NCI-H2107 treated with DMSO at 0.1 percent for 48 hours (cell line): ENCODE measurements around the gene KIF2C.
"Not testable (repeated sequence)": the region's sequence is repeated elsewhere in the genome, so short reads cannot be mapped to it uniquely, and the experiment has no call there.

Source experiments
- DNase-seq: peaks from one replicate; lab custom pipeline; 2025; ENCODE audit not compliant: unreplicated experiment; lab: John Stamatoyannopoulos, UW

Gene KIF2C

GRCh38 chr1:44718091-44718490 is 21.5 kb upstream of the KIF2C start:
- DNase-seq, result no peak

- no peak for DNase-seq
Measured at GRCh38 chr1:44719318-44719717, 20.3 kb upstream of the KIF2C start.

- no peak for DNase-seq
Measured at GRCh38 chr1:44720281-44720680, 19.4 kb upstream of the KIF2C start.

- DNase-seq, result peak; percentile 97
Measured at GRCh38 chr1:44721485-44722361, 17.9 kb upstream of the KIF2C start.

- no peak for DNase-seq
Measured at GRCh38 chr1:44723064-44723463, 16.6 kb upstream of the KIF2C start.

GRCh38 chr1:44723496-44724295 is 15.9 kb upstream of the KIF2C start:
- no peak for DNase-seq

- no peak for DNase-seq
Measured at GRCh38 chr1:44724296-44724954, 15.2 kb upstream of the KIF2C start.

- DNase-seq, result no peak
Measured at GRCh38 chr1:44724955-44725698, 14.5 kb upstream of the KIF2C start.

- DNase-seq, result peak; percentile 98
Measured at GRCh38 chr1:44730741-44731512, 8.7 kb upstream of the KIF2C start, which contains the start of gene RNU5D-1. Gene RNU5D-1, minus strand, starts transcription at chr1:44731170.

- no peak for DNase-seq
Measured at GRCh38 chr1:44733365-44733764, 6.3 kb upstream of the KIF2C start.

GRCh38 chr1:44733784-44734183 is 5.9 kb upstream of the KIF2C start:
- no peak for DNase-seq

GRCh38 chr1:44735992-44736391 is 3.6 kb upstream of the KIF2C start:
- no peak for DNase-seq

- DNase-seq, result not testable (repeated sequence)
Measured at GRCh38 chr1:44738953-44739306, 707 bp upstream of the KIF2C start.

GRCh38 chr1:44740179-44740617 is 561 bp downstream of the KIF2C start:
- DNase-seq, result no peak

- DNase-seq, result no peak
Measured at GRCh38 chr1:44743211-44743610, 3.6 kb downstream of the KIF2C start.

GRCh38 chr1:44747878-44748277 is 8.2 kb downstream of the KIF2C start:
- no peak for DNase-seq

GRCh38 chr1:44757420-44757819 is 17.8 kb downstream of the KIF2C start:
- DNase-seq, result no peak

- no peak for DNase-seq
Measured at GRCh38 chr1:44759077-44759476, 19.4 kb downstream of the KIF2C start.

- DNase-seq, result no peak
Measured at GRCh38 chr1:44760876-44761275, 21.2 kb downstream of the KIF2C start.

- not testable (repeated sequence) for DNase-seq
Measured at GRCh38 chr1:44766421-44766820, 26.8 kb downstream of the KIF2C start.
